Posterior cingulate gyrus (tissue), 11 donors: ENCODE data around the gene NGEF.
"Not testable (repeated sequence)": the region's sequence is repeated elsewhere in the genome, so short reads cannot be mapped to it uniquely, and the experiment has no call there.

ENCODE experiments used
- DNase-seq, 10 donors: peaks; one replicate each; pipeline versions ENCODE4 v3.0.0 to v3.0.0-alpha.2; 2020 to 2021; ENCODE audit warnings: mixed read lengths in 3 of 10
- intact Hi-C: fragments of 100-400 bp; cut with DNase I; formaldehyde crosslinking; loops from one replicate; pipeline ENCODE4 v1.15.1; 2023

Gene NGEF

GRCh38 chr2:232937278-232937906, 75.7 kb downstream of the NGEF start:
- peak in 1 of 10 donors; percentile 59 for DNase-seq
- intact Hi-C loops: no loop called here

- intact Hi-C loops: no loop called here
- no peak for DNase-seq
Measured at GRCh38 chr2:232931636-232932035, 81.4 kb downstream of the NGEF start.

- no peak for DNase-seq
- intact Hi-C loops: no loop called here
Measured at GRCh38 chr2:232930059-232930400, 83.0 kb downstream of the NGEF start.

GRCh38 chr2:232929303-232930058, 83.6 kb downstream of the NGEF start:
- intact Hi-C loops: no loop called here
- DNase-seq: no peak

GRCh38 chr2:232928551-232929302, 84.3 kb downstream of the NGEF start:
- intact Hi-C loops: no loop called here
- DNase-seq: peak in 1 of 10 donors; percentile 81

- DNase-seq: peak in 7 of 10 donors; percentile 44 to 91 (median 58)
- intact Hi-C loops: no loop called here
Measured at GRCh38 chr2:232927793-232928550, 85.1 kb downstream of the NGEF start.

GRCh38 chr2:232927032-232927792, 85.8 kb downstream of the NGEF start:
- DNase-seq: peak in 2 of 10 donors; percentile 76 to 79
- intact Hi-C loops: no loop called here

GRCh38 chr2:232926431-232926939, 86.6 kb downstream of the NGEF start:
- DNase-seq: peak in 6 of 10 donors; percentile 26 to 89 (median 66)

GRCh38 chr2:232925821-232926156, 87.3 kb downstream of the NGEF start:
- DNase-seq: peak in 2 of 10 donors; percentile 75 to 84
- intact Hi-C loops: no loop called here

More at GRCh38 chr2:232926431-232926939, 86.6 kb downstream of the NGEF start:
- intact Hi-C loops: no loop called here

- intact Hi-C loops: no loop called here
- peak in 1 of 10 donors; percentile 84 for DNase-seq
Measured at GRCh38 chr2:232925153-232925820, 87.8 kb downstream of the NGEF start.

- intact Hi-C loops: no loop called here
- DNase-seq: no peak
Measured at GRCh38 chr2:232924433-232924832, 88.6 kb downstream of the NGEF start.

GRCh38 chr2:232920760-232921159, 92.3 kb downstream of the NGEF start:
- intact Hi-C loops: no loop called here
- DNase-seq: no peak

- intact Hi-C loops: no loop called here
- peak in 1 of 10 donors; percentile 86 for DNase-seq
Measured at GRCh38 chr2:232920055-232920454, 93.0 kb downstream of the NGEF start.

- intact Hi-C loops: no loop called here
- no peak for DNase-seq
Measured at GRCh38 chr2:232919141-232919540, 93.9 kb downstream of the NGEF start.

GRCh38 chr2:232913903-232914302, 99.2 kb downstream of the NGEF start:
- intact Hi-C loops: no loop called here
- no peak for DNase-seq

GRCh38 chr2:232911712-232912277, 101.3 kb downstream of the NGEF start:
- intact Hi-C loops: no loop called here

GRCh38 chr2:232910376-232910775, 102.7 kb downstream of the NGEF start:
- DNase-seq: peak in 2 of 10 donors; percentile 4 to 52
- intact Hi-C loops: no loop called here

More at GRCh38 chr2:232911712-232912277, 101.3 kb downstream of the NGEF start:
- no peak for DNase-seq

GRCh38 chr2:232908695-232909094, 104.4 kb downstream of the NGEF start:
- intact Hi-C loops: no loop called here
- DNase-seq: no peak

GRCh38 chr2:232907718-232908085, 105.4 kb downstream of the NGEF start:
- DNase-seq: peak in 2 of 10 donors; percentile 55 to 76
- intact Hi-C loops: not testable (repeated sequence)
